Gastroesophageal sphincter (tissue), 3 donors: ENCODE results near the gene SUB1.

ENCODE experiments used
- CTCF ChIP-seq, 4 experiments: fragments of 200-600 bp in 2 of 4; fragments of 450-650 bp in 2 of 4; sonication (generic) in 1 of 4; IDR thresholded peaks; one replicate each; pipeline ENCODE4 v1.5.1; 2017 to 2019; ENCODE audit warnings: antibody characterized with exemption in 4 of 4, mild to moderate bottlenecking in 2 of 4, moderate library complexity in 2 of 4
- EP300 ChIP-seq: sonication (generic); formaldehyde crosslinking; IDR thresholded peaks from one replicate; pipeline ENCODE4 v1.6.1; 2017; ENCODE audit warnings: antibody characterized with exemption, mild to moderate bottlenecking

DNA sequence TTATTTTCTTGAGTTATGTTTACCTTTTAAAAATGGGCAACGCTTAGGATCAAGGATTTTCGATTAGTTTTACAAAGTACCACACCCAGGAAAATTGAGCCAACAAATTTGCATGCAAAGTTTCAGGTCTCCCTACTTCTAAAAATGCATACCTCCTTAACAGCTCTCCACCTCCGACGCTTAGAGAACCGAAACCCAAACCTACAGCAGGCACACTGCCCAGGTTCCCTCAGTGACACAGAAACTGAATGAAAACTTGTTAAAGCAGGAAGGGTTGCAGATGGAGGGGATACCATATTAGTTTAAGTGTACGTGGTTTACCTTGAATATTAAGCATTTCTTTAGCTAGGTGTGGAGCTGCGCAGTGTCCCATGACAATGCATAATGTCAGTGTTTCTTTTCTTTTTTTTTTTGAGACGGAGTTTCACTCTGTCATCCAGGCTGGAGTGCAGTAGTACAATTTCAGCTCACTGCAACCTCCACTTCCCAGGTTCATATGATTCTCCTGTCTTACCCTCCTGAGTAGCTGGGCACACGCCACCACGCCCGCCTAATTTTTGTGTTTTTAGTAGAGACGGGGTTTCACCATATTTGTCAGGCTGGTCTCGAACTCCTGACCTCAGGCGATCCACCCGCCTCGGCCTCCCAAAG lies 1.6 kb upstream of the SUB1 start:
- TF ChIP-seq EP300: no peak
- TF ChIP-seq CTCF (IDR thresholded peaks at IDR 0.05): no peak
